SU-DHL-6 (cell line): ENCODE measurements around the gene PKD2.

Experiments
- H2AFZ ChIP-seq: fragments of 200-600 bp; sonication (generic); 2 replicates; pipeline ENCODE4 v1.6.1; 2014; ENCODE audit warnings: low read depth, mild to moderate bottlenecking, moderate library complexity, mixed read lengths, antibody characterized with exemption, low read length; ENCODE audit not compliant: severe bottlenecking
- H3F3A ChIP-seq: fragments of 200-600 bp; shearing (Covaris generic); 2 replicates; pipeline ENCODE4 v1.6.0; 2016; ENCODE audit warnings: antibody characterized with exemption, mild to moderate bottlenecking; ENCODE audit not compliant: insufficient read depth
- H3K27ac ChIP-seq: fragments of 200-600 bp; sonication (generic); 2 replicates; pipeline ENCODE4 v1.5.1; 2016; ENCODE audit warnings: low read depth, mild to moderate bottlenecking, low read length, moderate library complexity, mixed read lengths
- H3K27me3 ChIP-seq: fragments of 200-600 bp; sonication (generic), shearing (Covaris generic); 2 replicates; pipeline ENCODE4 v1.6.0; 2014; ENCODE audit warnings: mild to moderate bottlenecking, low read length
- H3K36me3 ChIP-seq: fragments of 200-600 bp; sonication (generic); 2 replicates; pipeline ENCODE4 v1.6.1; 2014; ENCODE audit warnings: mild to moderate bottlenecking, low read length, mixed read lengths
- H3K4me2 ChIP-seq: fragments of 300-600, 200-600 bp; shearing (Covaris generic), sonication (generic); 2 replicates; pipeline ENCODE4 v1.6.0; 2014; ENCODE audit warnings: low read length, low read depth, mild to moderate bottlenecking; ENCODE audit not compliant: poor library complexity, severe bottlenecking
- H3K4me3 ChIP-seq: fragments of 200-600 bp; sonication (generic); 2 replicates; pipeline ENCODE4 v1.5.1; 2014; ENCODE audit warnings: antibody characterized with exemption, low read length, mild to moderate bottlenecking, mixed read lengths; ENCODE audit not compliant: insufficient read depth, poor library complexity, severe bottlenecking
- H3K79me2 ChIP-seq: fragments of 200-600 bp; sonication (generic); 2 replicates; pipeline ENCODE4 v1.6.1; 2014; ENCODE audit warnings: mild to moderate bottlenecking, low read length, moderate library complexity; ENCODE audit not compliant: insufficient read depth
- H3K9ac ChIP-seq: fragments of 200-600 bp; sonication (generic); 2 replicates; pipeline ENCODE4 v1.7.0; 2014; ENCODE audit warnings: mild to moderate bottlenecking, low read length
- H3K9me2 ChIP-seq: fragments of 200-600 bp; sonication (generic); replicated peaks from 2 replicates; pipeline ENCODE4 v1.6.1; 2014; ENCODE audit warnings: low read length; ENCODE audit not compliant: insufficient read depth
- H3K9me3 ChIP-seq: fragments of 200-600 bp; sonication (generic); 2 replicates; pipeline ENCODE4 v1.6.1; 2014; ENCODE audit warnings: low read length, mixed read lengths; ENCODE audit not compliant: insufficient read depth
- H4K20me1 ChIP-seq: fragments of 200-600 bp; sonication (generic); 2 replicates; pipeline ENCODE4 v1.6.1; 2014; ENCODE audit warnings: low read depth, mild to moderate bottlenecking, antibody characterized with exemption, low read length, moderate library complexity, mixed read lengths
- CTCF ChIP-seq: fragments of 200-600 bp; sonication (generic); IDR thresholded peaks from one replicate; pipeline ENCODE4 v1.5.1; 2017; ENCODE audit warnings: antibody characterized with exemption, mild to moderate bottlenecking, low read length, moderate library complexity; ENCODE audit not compliant: insufficient read depth, poor library complexity, severe bottlenecking
- EZH2phosphoT487 ChIP-seq: fragments of 200-600 bp; sonication (generic), shearing (Covaris generic); conservative IDR thresholded peaks from 2 replicates; pipeline ENCODE4 v1.6.1; 2018; ENCODE audit warnings: mild to moderate bottlenecking, antibody characterized with exemption, low read length, moderate library complexity, mixed read lengths

PKD2 gene

GRCh38 chr4:88010966-88011365, 3.5 kb downstream of the PKD2 start:
- H3K79me2 ChIP-seq, result no peaks in the 10 kb centered on the region

GRCh38 chr4:88012647-88013046, 5.2 kb downstream of the PKD2 start:
- no peak overlapping the region for H3K4me2 ChIP-seq
- H3K27ac ChIP-seq, result no peak overlapping the region
- no peaks in the 10 kb centered on the region for H3F3A ChIP-seq
- H3K9ac ChIP-seq, result no peak overlapping the region
- no peaks in the 10 kb centered on the region for H3K27me3 ChIP-seq
- TF ChIP-seq CTCF (no peak), EZH2phosphoT487 (no peak)
- no peaks in the 10 kb centered on the region for H3K9me2 ChIP-seq
- no peaks in the 10 kb centered on the region for H3K79me2 ChIP-seq
- no peak overlapping the region for H2AFZ ChIP-seq
- H3K36me3 ChIP-seq, result no peaks in the 10 kb centered on the region
- no peaks in the 10 kb centered on the region for H4K20me1 ChIP-seq
- H3K4me3 ChIP-seq, result no peak overlapping the region
- no peaks in the 10 kb centered on the region for H3K9me3 ChIP-seq

More at GRCh38 chr4:88010966-88011365, 3.5 kb downstream of the PKD2 start:
- Histone ChIP-seq H3K9ac (no peak overlapping the region), H3K9me2 (no peaks in the 10 kb centered on the region), H4K20me1 (no peaks in the 10 kb centered on the region), H3K9me3 (no peaks in the 10 kb centered on the region), H3K36me3 (no peaks in the 10 kb centered on the region), H3K27me3 (no peaks in the 10 kb centered on the region), H3F3A (no peaks in the 10 kb centered on the region), H3K4me2 (no peak overlapping the region), H3K27ac (no peak overlapping the region), H3K4me3 (no peak overlapping the region), H2AFZ (no peak overlapping the region)
- TF ChIP-seq CTCF (no peak), EZH2phosphoT487 (no peak)

GRCh38 chr4:88014386-88014905, 7.0 kb downstream of the PKD2 start:
- Histone ChIP-seq H3K9me2 (no peaks in the 10 kb centered on the region), H3K4me2 (no peak overlapping the region), H3K36me3 (no peaks in the 10 kb centered on the region), H3K9me3 (no peaks in the 10 kb centered on the region), H2AFZ (no peak overlapping the region), H3K27me3 (no peaks in the 10 kb centered on the region), H3F3A (no peaks in the 10 kb centered on the region), H3K27ac (no peak overlapping the region), H3K4me3 (no peak overlapping the region), H3K79me2 (no peaks in the 10 kb centered on the region), H3K9ac (no peak overlapping the region), H4K20me1 (no peaks in the 10 kb centered on the region)
- TF ChIP-seq CTCF (no peak), EZH2phosphoT487 (no peak)
